ENCODE measurements around the gene TNNT1. TPM values are rescaled to one million over a fixed set of nuclear protein-coding genes. Genes with fewer than 3 reads are reported as not detected.

The TNNT1 gene
- total and polyA plus RNA-seq, 2 donors (not counting 3 experiments of a cell fraction or from before 2014, with no cell fraction given): 0.22 to 0.51 TPM

DNA sequence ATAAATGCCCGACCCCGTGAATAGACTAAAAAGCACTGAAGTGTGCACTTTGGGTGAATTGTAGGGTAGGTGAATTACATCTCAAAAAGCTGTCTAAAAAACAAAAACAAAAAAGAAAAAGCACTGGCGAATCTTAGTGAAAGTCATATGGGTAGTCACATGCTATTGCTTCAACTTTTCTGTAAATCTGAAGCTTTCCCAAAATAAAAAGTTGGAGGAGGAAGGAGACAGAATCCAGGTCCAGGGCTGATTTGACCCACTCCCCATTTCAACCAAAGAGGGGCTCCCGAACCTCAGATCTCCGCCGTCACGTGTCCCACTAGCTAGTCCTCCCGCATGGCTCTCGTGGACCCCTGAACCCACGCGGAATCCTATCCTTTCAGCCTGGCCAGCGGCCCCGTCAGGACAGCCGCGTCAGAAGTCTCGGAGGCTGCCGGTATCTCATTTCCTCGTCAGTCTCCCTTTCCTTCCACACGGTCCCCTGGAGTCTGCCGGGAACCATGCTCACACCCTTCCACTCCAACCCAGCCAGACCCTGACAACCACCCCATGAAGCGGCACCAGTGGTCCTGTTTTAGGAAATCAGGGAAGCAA is 37.7 kb downstream of the TNNT1 start:
- Histone ChIP-seq H3K4me3 (replicated peaks in 1 of 3; ENCODE audit: insufficient read depth in 1 of 3, low read depth in 1 of 3, low read length in 3 of 3) (no peak overlapping the region), H3K9me3 (replicated peaks; ENCODE audit: control insufficient read depth, insufficient read depth, low read length) (no peaks in the 10 kb centered on the region), H3K27ac (ENCODE audit: insufficient read depth, low read depth, low read length) (no peak overlapping the region), H3K36me3 (ENCODE audit: control insufficient read depth in 2 of 2, extremely low read depth in 1 of 2, insufficient read depth in 2 of 2, low read length in 2 of 2) (peaks cover 0 to 4% of the 10 kb centered on the region in 2 experiments), H4K20me1 (replicated peaks; ENCODE audit: control insufficient read depth, extremely low read depth, insufficient read depth, low read length) (no peaks in the 10 kb centered on the region), H3K9ac (replicated peaks; ENCODE audit: extremely low read depth, insufficient read depth, low read length) (no peak overlapping the region), H2AFZ (ENCODE audit: low read depth, low read length) (no peak overlapping the region), H3K79me2 (ENCODE audit: control insufficient read depth, insufficient read depth, low read length) (peaks cover 54% of the 10 kb centered on the region), H3K4me2 (ENCODE audit: insufficient read depth, low read length) (no peak overlapping the region), H3K27me3 (ENCODE audit: control insufficient read depth in 2 of 2, insufficient read depth in 2 of 2, low read length in 2 of 2) (no peaks in the 10 kb centered on the region), H3K4me1 (ENCODE audit: control insufficient read depth, extremely low read depth, insufficient read depth, low read length) (peaks cover 13% of the 10 kb centered on the region), H3K9me1 (replicated peaks; ENCODE audit: control insufficient read depth, extremely low read depth, insufficient read depth, low read length) (no peaks in the 10 kb centered on the region)
- ChIA-PET POLR2A (no interaction called here), CTCF (interaction anchor here (1.0 to 1.6 kb wide), 2 partner anchors 10 to 23 kb away, joined by 3 to 6 read pairs; no protein-coding TSS in a partner anchor)
- no peak for TF ChIP-seq MYC (IDR thresholded peaks at IDR 0.05; ENCODE audit: low read depth, low read length)
- no peak for TF ChIP-seq GATA2 (IDR thresholded peaks at IDR 0.05; ENCODE audit: insufficient read depth, insufficient read length, low read depth, low read length)
- TF ChIP-seq, protein P1, sequence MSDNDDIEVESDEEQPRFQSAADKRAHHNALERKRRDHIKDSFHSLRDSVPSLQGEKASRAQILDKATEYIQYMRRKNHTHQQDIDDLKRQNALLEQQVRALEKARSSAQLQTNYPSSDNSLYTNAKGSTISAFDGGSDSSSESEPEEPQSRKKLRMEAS (IDR thresholded peaks at IDR 0.05; ENCODE audit: insufficient read depth, insufficient read length): no peak
- TF ChIP-seq EZH2 (IDR thresholded peaks at IDR 0.05; ENCODE audit: borderline replicate concordance, low read depth, low read length, severe bottlenecking): no peak
- no peak for TF ChIP-seq JUN (IDR thresholded peaks at IDR 0.05; ENCODE audit: borderline replicate concordance, insufficient read depth, insufficient read length, low read depth)
- TF ChIP-seq POLR2AphosphoS5 (IDR thresholded peaks at IDR 0.05; ENCODE audit: insufficient read depth, low read depth, low read length): no peak
- TF ChIP-seq, protein P2, sequence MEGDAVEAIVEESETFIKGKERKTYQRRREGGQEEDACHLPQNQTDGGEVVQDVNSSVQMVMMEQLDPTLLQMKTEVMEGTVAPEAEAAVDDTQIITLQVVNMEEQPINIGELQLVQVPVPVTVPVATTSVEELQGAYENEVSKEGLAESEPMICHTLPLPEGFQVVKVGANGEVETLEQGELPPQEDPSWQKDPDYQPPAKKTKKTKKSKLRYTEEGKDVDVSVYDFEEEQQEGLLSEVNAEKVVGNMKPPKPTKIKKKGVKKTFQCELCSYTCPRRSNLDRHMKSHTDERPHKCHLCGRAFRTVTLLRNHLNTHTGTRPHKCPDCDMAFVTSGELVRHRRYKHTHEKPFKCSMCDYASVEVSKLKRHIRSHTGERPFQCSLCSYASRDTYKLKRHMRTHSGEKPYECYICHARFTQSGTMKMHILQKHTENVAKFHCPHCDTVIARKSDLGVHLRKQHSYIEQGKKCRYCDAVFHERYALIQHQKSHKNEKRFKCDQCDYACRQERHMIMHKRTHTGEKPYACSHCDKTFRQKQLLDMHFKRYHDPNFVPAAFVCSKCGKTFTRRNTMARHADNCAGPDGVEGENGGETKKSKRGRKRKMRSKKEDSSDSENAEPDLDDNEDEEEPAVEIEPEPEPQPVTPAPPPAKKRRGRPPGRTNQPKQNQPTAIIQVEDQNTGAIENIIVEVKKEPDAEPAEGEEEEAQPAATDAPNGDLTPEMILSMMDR (IDR thresholded peaks at IDR 0.05; ENCODE audit: extremely low read depth in 1 of 2, insufficient read depth in 1 of 2, low read depth in 1 of 2, low read length in 2 of 2): no peak
- TF ChIP-seq FOS (IDR thresholded peaks at IDR 0.05; ENCODE audit: borderline replicate concordance, insufficient read depth, low read length): no peak
- no peak for TF ChIP-seq POLR2A (IDR thresholded peaks at IDR 0.05; ENCODE audit: low read depth, low read length)
- intact Hi-C loops (cut with micrococcal nuclease): no loop called here
- no TSS peak for BruUV-seq (replicated peaks)
- DNase-seq (ENCODE audit: low read depth, low spot score) (no peak), FAIRE-seq (no peak)
- dilution Hi-C loops (cut with MboI; ENCODE audit: extremely low pct_ligation_motif_present, low sequenced_read_pairs): no loop called here
